Liver (tissue), 9 donors: ENCODE results near the gene CEP57. TPM values are rescaled to one million over a fixed set of nuclear protein-coding genes. Genes with fewer than 3 reads are reported as not detected.

Experiments
- DNase-seq: peaks from one replicate; pipeline ENCODE4 v3.0.0-alpha.2; 2017; ENCODE audit warnings: low spot score
- H3K27ac ChIP-seq, 2 donors: one replicate each; pipeline ENCODE4 v1.7.0; 2013; ENCODE audit warnings: inconsistent platforms in 2 of 2, low read length in 2 of 2, control low read depth in 1 of 2, low read depth in 1 of 2, mild to moderate bottlenecking in 1 of 2
- H3K27me3 ChIP-seq, 4 donors: one replicate each; pipeline versions ENCODE4 v1.6.1 to v1.7.0; 2013; ENCODE audit warnings: low read length in 3 of 4, inconsistent platforms in 1 of 4, mild to moderate bottlenecking in 1 of 4, moderate library complexity in 1 of 4; ENCODE audit not compliant: control insufficient read depth in 4 of 4, insufficient read depth in 4 of 4
- H3K36me3 ChIP-seq, 4 donors: one replicate each; pipeline versions ENCODE4 v1.6.1 to v1.7.0; 2013; ENCODE audit warnings: low read length in 3 of 4, mild to moderate bottlenecking in 3 of 4, low read depth in 1 of 4, moderate library complexity in 1 of 4; ENCODE audit not compliant: control insufficient read depth in 4 of 4, insufficient read depth in 3 of 4
- H3K4me1 ChIP-seq, 4 donors: one replicate each; pipeline versions ENCODE4 v1.6.1 to v1.7.0; 2013; ENCODE audit warnings: low read length in 3 of 4, mild to moderate bottlenecking in 3 of 4, moderate library complexity in 1 of 4; ENCODE audit not compliant: control insufficient read depth in 4 of 4, insufficient read depth in 4 of 4
- H3K4me3 ChIP-seq, 3 donors: one replicate each; pipeline versions ENCODE4 v1.6.1 to v1.7.0; 2013; ENCODE audit warnings: low read length in 3 of 3, control low read depth in 1 of 3, low read depth in 1 of 3, mild to moderate bottlenecking in 1 of 3
- H3K9ac ChIP-seq, 2 donors: one replicate each; pipeline ENCODE4 v1.7.0; 2013; ENCODE audit warnings: low read length in 2 of 2, mild to moderate bottlenecking in 2 of 2, moderate library complexity in 2 of 2, control low read depth in 1 of 2, low read depth in 1 of 2
- H3K9me3 ChIP-seq, 4 donors: one replicate each; pipeline versions ENCODE4 v1.6.1 to v1.7.0; 2013; ENCODE audit warnings: low read length in 3 of 4; ENCODE audit not compliant: control insufficient read depth in 4 of 4
- EGR1 ChIP-seq, 2 donors: IDR thresholded peaks; 2 replicates each; pipeline ENCODE4 v1.6.1; 2016 to 2018; ENCODE audit warnings: antibody characterized with exemption in 2 of 2, low read depth in 2 of 2
- FOXA1 ChIP-seq: IDR thresholded peaks from 2 replicates; pipeline ENCODE4 v1.6.1; 2016; ENCODE audit warnings: antibody characterized with exemption
- FOXA2 ChIP-seq: IDR thresholded peaks from 2 replicates; pipeline ENCODE4 v1.6.1; 2016; ENCODE audit warnings: antibody characterized with exemption
- GABPA ChIP-seq, 2 donors: IDR thresholded peaks in 1 of 2; conservative IDR thresholded peaks in 1 of 2; 2 replicates each; pipeline ENCODE4 v1.6.1; 2016; ENCODE audit warnings: antibody characterized with exemption in 2 of 2, mild to moderate bottlenecking in 1 of 2, moderate library complexity in 1 of 2
- HNF4A ChIP-seq, 2 donors: conservative IDR thresholded peaks; 2 replicates each; pipeline ENCODE4 v1.6.1; 2016; ENCODE audit warnings: antibody characterized with exemption in 2 of 2, mild to moderate bottlenecking in 2 of 2
- HNF4G ChIP-seq: IDR thresholded peaks from 2 replicates; pipeline ENCODE4 v1.6.1; 2016; ENCODE audit warnings: antibody characterized with exemption
- JUND ChIP-seq, 2 donors: IDR thresholded peaks; 2 replicates each; pipeline ENCODE4 v1.6.1; 2016; ENCODE audit warnings: antibody characterized with exemption in 2 of 2
- NR2F2 ChIP-seq: IDR thresholded peaks from 2 replicates; pipeline ENCODE4 v1.6.1; 2016; ENCODE audit warnings: antibody characterized with exemption
- RAD21 ChIP-seq, 2 donors: IDR thresholded peaks; 2 replicates each; pipeline ENCODE4 v1.6.1; 2016; ENCODE audit warnings: antibody characterized with exemption in 2 of 2, mild to moderate bottlenecking in 2 of 2
- RXRA ChIP-seq, 2 donors: IDR thresholded peaks; 2 replicates each; pipeline ENCODE4 v1.6.1; 2017 to 2018; ENCODE audit warnings: antibody characterized with exemption in 2 of 2, mild to moderate bottlenecking in 1 of 2
- SP1 ChIP-seq: IDR thresholded peaks from 2 replicates; pipeline ENCODE4 v1.6.1; 2018; ENCODE audit warnings: antibody characterized with exemption, mild to moderate bottlenecking
- TAF1 ChIP-seq: conservative IDR thresholded peaks from 2 replicates; pipeline ENCODE4 v1.6.1; 2016; ENCODE audit warnings: antibody characterized with exemption, mild to moderate bottlenecking
- YY1 ChIP-seq: IDR thresholded peaks from 2 replicates; pipeline ENCODE4 v1.6.1; 2016; ENCODE audit warnings: antibody characterized with exemption, mild to moderate bottlenecking
- WGBS: extraction: QIAGEN DNeasy Blood & Tissue Kit; methylation state at CpG from one replicate; pipeline ENCODE4 v1.1.7; 2013; 5-methylcytosine and 5-hydroxymethylcytosine counted together
- polyA plus RNA-seq, 2 donors: library from polyadenylated mRNA; stranded (reverse) in 1 of 2; unstranded in 1 of 2; fragments of 200-250 nt in 1 of 2; fragments of >200 nt in 1 of 2; fragmentation: Nextera tagmentation in 1 of 2; extraction: Ambion mirVana in 1 of 2; gene quantifications; one replicate each; pipeline versions ENCODE4 v1.2.1 to v1.2.3, GENCODE V29; 2013 to 2015
- total RNA-seq, 2 donors: library from RNA; depleted of rRNA; stranded (reverse); fragments of >200 nt; gene quantifications; one replicate each; pipeline ENCODE4 v1.2.3, GENCODE V29; 2014
- TF ChIP-seq, protein P1 (sequence below): IDR thresholded peaks from 2 replicates; pipeline ENCODE4 v1.6.1; 2016; ENCODE audit warnings: antibody characterized with exemption, mild to moderate bottlenecking
- TF ChIP-seq, protein P2 (sequence below): IDR thresholded peaks from 2 replicates; pipeline ENCODE4 v1.6.1; 2016; ENCODE audit warnings: antibody characterized with exemption
- TF ChIP-seq, protein P3 (sequence below): IDR thresholded peaks from 2 replicates; pipeline ENCODE4 v1.6.1; 2016; ENCODE audit warnings: antibody characterized with exemption
- TF ChIP-seq, protein P4 (sequence below): IDR thresholded peaks from 2 replicates; pipeline ENCODE4 v1.6.1; 2016; ENCODE audit warnings: antibody characterized with exemption
- TF ChIP-seq, protein P5 (sequence below): fragments of 150-350 bp; IDR thresholded peaks from 2 replicates; pipeline ENCODE4 v1.5.1; 2017; ENCODE audit warnings: improper control_type of control experiment, low read depth, low read length; ENCODE audit not compliant: missing input control
- donor health status: healthy.
- donor health status: healthy.
- donor health status: healthy.
- donor health status: healthy.
- donor health status: healthy.

The CEP57 gene
- total and polyA plus RNA-seq, 4 donors: 11.2 to 32.8 (median 31.1) TPM

DNA sequence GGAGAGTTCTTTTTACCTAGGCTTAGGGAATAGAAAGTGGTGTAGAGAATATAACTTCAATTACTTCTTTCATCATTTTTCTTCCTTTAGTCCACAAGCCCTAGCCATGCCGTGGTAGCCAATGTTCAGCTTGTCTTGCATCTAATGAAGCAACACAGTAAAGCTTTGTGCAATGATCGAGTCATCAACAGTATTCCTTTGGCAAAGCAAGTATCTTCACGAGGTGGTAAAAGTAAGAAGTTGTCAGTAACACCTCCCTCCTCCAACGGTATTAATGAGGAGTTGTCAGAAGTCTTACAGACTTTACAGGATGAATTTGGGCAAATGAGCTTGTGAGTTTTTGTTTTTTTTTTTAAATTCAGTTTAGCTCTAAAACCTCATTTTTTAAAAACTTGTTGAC lies 37.4 kb downstream of the CEP57 start:
- H3K4me1 ChIP-seq: no peaks in the 10 kb centered on the region
- no peaks in the 10 kb centered on the region for H3K27me3 ChIP-seq
- H3K36me3 ChIP-seq: peaks cover 7 to 58% (median 34%) of the 10 kb centered on the region in 4 donors
- 93% methylated on average over 4 of the region's 4 CpGs for WGBS
- no peaks in the 10 kb centered on the region for H3K9me3 ChIP-seq
- TF ChIP-seq EGR1 (IDR thresholded peaks at IDR 0.05; ENCODE audit: low read depth in 2 of 2) (no peak), FOXA2 (no peak), SP1 (no peak)
- TF ChIP-seq, protein P1, sequence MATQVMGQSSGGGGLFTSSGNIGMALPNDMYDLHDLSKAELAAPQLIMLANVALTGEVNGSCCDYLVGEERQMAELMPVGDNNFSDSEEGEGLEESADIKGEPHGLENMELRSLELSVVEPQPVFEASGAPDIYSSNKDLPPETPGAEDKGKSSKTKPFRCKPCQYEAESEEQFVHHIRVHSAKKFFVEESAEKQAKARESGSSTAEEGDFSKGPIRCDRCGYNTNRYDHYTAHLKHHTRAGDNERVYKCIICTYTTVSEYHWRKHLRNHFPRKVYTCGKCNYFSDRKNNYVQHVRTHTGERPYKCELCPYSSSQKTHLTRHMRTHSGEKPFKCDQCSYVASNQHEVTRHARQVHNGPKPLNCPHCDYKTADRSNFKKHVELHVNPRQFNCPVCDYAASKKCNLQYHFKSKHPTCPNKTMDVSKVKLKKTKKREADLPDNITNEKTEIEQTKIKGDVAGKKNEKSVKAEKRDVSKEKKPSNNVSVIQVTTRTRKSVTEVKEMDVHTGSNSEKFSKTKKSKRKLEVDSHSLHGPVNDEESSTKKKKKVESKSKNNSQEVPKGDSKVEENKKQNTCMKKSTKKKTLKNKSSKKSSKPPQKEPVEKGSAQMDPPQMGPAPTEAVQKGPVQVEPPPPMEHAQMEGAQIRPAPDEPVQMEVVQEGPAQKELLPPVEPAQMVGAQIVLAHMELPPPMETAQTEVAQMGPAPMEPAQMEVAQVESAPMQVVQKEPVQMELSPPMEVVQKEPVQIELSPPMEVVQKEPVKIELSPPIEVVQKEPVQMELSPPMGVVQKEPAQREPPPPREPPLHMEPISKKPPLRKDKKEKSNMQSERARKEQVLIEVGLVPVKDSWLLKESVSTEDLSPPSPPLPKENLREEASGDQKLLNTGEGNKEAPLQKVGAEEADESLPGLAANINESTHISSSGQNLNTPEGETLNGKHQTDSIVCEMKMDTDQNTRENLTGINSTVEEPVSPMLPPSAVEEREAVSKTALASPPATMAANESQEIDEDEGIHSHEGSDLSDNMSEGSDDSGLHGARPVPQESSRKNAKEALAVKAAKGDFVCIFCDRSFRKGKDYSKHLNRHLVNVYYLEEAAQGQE: no peak
- H3K27ac ChIP-seq: no peak overlapping the region
- no peak overlapping the region for H3K4me3 ChIP-seq
- H3K9ac ChIP-seq: no peak overlapping the region
- DNase-seq: no peak

DNA sequence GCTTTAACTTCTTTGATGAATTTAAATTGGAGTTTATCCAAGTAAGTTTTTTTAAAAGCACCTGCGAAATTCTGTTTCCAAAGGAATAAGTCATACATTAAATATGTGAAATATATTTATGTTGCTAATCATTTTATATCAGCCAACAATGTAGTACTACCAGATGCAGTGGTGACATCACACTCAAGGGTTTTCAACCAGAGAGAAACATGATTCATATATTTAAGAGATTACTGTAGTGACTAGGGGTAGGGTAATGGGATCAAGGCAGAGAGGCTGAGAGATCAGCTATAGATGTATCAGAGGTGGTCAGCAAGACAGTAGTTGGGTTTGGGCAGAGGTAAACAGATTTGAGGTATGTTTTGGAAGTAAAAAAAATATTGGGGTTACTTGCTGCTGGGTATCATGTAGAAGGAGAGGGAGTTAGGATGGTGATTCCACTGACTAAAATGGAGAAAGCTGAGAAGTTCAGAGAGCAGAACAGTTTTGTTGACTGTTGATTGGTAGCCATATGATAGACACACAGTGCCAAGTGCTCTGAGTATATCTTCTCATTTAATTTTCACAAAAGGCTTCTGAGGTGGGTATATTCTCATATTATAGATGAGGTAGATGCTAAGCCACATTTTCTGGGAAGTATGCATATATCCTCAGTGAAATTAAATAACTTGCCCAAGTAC lies 39.4 kb downstream of the CEP57 start:
- no peaks in the 10 kb centered on the region for H3K9me3 ChIP-seq
- no peak for DNase-seq
- no peaks in the 10 kb centered on the region for H3K4me1 ChIP-seq
- H3K4me3 ChIP-seq: no peak overlapping the region
- TF ChIP-seq FOXA2 (no peak), NR2F2 (no peak), JUND (IDR thresholded peaks at IDR 0.05) (no peak), TAF1 (no peak), RXRA (IDR thresholded peaks at IDR 0.05) (no peak), RAD21 (IDR thresholded peaks at IDR 0.05) (no peak), SP1 (no peak), YY1 (no peak), HNF4G (no peak), EGR1 (IDR thresholded peaks at IDR 0.05; ENCODE audit: low read depth in 2 of 2) (no peak), GABPA (IDR thresholded peaks at IDR 0.05 in 1 of 2, conservative IDR thresholded peaks at IDR 0.05 in 1 of 2) (no peak), HNF4A (conservative IDR thresholded peaks at IDR 0.05) (no peak), FOXA1 (no peak)
- TF ChIP-seq, protein P1: no peak
- TF ChIP-seq, protein P2, sequence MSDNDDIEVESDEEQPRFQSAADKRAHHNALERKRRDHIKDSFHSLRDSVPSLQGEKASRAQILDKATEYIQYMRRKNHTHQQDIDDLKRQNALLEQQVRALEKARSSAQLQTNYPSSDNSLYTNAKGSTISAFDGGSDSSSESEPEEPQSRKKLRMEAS: no peak
- TF ChIP-seq, protein P3, sequence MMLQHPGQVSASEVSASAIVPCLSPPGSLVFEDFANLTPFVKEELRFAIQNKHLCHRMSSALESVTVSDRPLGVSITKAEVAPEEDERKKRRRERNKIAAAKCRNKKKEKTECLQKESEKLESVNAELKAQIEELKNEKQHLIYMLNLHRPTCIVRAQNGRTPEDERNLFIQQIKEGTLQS: no peak
- TF ChIP-seq, protein P4, sequence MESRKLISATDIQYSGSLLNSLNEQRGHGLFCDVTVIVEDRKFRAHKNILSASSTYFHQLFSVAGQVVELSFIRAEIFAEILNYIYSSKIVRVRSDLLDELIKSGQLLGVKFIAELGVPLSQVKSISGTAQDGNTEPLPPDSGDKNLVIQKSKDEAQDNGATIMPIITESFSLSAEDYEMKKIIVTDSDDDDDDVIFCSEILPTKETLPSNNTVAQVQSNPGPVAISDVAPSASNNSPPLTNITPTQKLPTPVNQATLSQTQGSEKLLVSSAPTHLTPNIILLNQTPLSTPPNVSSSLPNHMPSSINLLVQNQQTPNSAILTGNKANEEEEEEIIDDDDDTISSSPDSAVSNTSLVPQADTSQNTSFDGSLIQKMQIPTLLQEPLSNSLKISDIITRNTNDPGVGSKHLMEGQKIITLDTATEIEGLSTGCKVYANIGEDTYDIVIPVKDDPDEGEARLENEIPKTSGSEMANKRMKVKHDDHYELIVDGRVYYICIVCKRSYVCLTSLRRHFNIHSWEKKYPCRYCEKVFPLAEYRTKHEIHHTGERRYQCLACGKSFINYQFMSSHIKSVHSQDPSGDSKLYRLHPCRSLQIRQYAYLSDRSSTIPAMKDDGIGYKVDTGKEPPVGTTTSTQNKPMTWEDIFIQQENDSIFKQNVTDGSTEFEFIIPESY: no peak
- TF ChIP-seq, protein P5, sequence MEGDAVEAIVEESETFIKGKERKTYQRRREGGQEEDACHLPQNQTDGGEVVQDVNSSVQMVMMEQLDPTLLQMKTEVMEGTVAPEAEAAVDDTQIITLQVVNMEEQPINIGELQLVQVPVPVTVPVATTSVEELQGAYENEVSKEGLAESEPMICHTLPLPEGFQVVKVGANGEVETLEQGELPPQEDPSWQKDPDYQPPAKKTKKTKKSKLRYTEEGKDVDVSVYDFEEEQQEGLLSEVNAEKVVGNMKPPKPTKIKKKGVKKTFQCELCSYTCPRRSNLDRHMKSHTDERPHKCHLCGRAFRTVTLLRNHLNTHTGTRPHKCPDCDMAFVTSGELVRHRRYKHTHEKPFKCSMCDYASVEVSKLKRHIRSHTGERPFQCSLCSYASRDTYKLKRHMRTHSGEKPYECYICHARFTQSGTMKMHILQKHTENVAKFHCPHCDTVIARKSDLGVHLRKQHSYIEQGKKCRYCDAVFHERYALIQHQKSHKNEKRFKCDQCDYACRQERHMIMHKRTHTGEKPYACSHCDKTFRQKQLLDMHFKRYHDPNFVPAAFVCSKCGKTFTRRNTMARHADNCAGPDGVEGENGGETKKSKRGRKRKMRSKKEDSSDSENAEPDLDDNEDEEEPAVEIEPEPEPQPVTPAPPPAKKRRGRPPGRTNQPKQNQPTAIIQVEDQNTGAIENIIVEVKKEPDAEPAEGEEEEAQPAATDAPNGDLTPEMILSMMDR: no peak
- no peaks in the 10 kb centered on the region for H3K27me3 ChIP-seq
- no peak overlapping the region for H3K9ac ChIP-seq
- H3K36me3 ChIP-seq: peaks cover 7 to 47% (median 35%) of the 10 kb centered on the region in 4 donors
- no peak overlapping the region for H3K27ac ChIP-seq
- WGBS: 98% methylated on average over 1 of the region's 1 CpG
